Urothelium cell line (cell line): Measurements from ENCODE around the gene ATP11A.
"Not testable (repeated sequence)": the region's sequence is repeated elsewhere in the genome, so short reads cannot be mapped to it uniquely, and the experiment has no call there.

ENCODE experiments used
- DNase-seq: peaks from one replicate; pipeline ENCODE4 v3.0.0; 2011; ENCODE audit warnings: low spot score, mixed read lengths
- FAIRE-seq: peaks from 2 replicates; lab custom pipeline; 2011; peaks lifted over from hg19 to GRCh38; lab: Jason Lieb, UNC

Gene ATP11A

GRCh38 chr13:112708560-112709240 is 18.9 kb downstream of the ATP11A start:
- no peak for FAIRE-seq
- no peak for DNase-seq

DNA sequence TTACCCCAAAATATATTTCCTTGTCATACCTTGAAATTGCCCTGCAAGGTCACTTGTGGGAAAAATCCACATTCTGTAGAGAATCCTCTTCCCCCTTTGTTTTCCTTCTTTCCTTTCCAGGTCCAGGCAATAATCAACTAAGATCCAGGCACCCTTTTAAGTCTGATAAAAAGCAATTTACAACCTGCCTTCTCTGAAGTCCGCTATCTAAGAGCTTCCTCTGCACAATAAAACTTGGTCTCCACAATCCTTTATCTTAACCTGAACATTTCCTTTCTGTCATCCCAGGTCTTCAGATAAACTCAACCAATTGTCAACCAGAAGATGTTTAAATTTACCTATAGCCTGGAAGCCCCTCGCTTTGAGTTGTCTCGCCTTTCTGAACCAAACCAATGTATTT is 19.5 kb downstream of the ATP11A start:
- DNase-seq, FAIRE-seq: not testable (repeated sequence)

DNA sequence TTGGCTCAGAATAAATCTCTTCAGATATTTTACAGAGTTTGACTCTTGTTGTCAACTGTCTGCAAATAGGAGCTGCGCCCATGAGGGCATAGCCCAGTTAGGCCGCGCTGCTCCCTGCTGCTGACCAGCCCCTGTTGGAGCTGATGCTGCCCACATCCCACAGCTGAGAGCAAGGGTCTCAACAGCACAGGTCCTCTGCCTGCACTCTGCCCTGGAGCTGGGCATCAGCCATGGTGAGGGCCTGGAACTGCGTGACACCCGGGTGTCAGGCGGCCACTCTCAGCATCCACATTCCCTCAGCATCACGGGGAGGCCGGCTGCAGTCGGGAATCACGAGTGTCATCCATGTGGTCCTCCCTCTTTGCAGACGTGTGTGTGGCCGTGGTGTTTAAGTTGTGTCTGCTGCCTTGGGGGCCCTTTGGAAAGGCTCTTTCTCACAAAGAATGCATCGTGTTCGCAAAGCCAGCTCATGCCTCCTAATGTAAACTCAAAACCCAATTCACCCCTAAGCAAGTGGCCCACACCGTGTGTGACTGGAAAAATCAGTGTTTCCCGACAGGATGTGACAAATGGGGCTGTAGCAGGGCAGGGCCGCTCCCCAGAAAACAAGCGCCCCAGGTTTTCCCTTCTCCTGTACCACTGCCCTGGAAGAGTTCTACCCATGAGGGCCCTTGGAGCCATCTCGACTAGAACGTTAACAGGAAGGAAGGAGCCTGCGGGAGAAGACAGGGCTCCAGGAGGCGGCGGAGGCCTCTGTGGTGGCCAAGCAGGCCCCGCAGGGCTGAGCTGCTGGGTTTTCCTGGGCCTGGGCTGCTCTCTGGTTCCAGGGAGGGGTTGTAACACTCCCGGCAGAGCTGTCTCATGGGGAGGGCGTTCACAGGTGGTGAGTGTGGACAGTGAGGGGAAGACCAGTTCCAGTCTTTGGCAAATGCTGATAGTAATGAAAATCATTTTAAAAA is 20.3 kb downstream of the ATP11A start:
- no peak for DNase-seq
- FAIRE-seq, result no peak

DNA sequence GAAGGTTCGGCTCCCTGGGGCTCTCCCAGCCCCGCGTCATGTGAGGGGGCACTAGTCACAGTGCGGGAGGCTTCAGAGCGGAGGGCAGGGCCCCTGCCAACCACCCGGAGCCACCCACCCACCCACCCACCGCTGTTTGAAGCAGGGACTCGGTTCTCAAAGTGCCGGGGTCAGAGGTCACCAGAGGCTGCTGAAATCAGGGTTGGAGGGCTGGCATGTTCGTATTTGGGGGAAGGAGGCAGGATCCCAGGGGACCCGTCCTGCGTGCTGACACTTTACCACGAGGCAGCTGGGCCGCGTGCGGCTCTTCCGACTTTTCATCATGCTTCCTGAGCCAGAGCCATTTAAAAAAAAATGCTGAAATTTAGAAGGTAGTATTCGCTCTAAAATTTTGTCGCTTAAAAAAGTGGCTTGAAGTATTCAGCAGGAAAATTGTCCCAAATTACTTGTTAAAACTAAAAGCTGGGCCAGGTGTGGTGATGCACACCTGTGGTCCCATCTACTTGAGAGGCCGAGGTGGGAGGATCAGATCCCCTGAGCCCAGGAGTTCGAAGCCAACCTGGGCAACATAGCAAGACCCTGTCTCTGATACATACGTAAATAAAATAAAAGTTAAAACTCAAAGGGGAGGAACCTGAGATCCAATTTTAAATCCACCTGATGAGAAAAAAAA is 21.2 kb downstream of the ATP11A start:
- FAIRE-seq (no peak), DNase-seq (no peak)

DNA sequence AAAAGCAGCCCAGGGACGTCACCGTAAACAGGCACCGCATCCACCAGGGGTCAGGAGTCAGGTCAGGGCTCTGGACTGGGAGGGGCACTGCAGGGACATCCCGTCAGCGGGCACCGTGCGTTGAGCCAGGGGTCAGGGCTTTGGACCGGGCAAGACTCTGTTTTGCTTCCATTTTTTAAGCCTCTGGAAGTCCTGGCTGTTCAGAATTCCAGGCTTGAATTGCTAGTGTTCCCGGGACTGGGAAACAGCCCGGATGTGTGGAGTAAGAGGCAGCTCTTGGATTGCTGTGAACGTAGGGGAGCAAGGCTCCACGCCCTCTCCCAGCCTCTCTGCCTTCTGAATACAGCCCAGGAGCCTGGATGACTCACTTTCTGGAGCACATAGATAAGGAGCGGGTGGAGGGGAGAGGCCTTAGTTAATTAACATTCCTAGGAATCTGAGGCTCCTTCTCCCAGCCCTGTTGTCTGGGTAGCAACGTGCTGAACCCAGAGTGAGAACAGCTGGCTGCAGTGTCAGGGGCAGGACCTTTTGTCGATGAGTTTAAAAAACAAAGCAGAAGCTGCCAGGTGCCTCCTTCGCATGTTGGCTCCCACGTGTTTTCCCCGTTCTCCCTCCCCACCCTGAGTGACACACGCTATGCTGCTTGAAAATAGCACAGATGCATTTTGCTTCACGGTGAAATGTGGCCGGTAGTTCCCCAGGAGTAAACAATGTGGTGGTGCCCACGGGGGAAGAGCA is 21.9 kb downstream of the ATP11A start:
- FAIRE-seq, result peak; percentile 97
- DNase-seq, result peak; percentile 98

- no peak for FAIRE-seq
Measured at GRCh38 chr13:112712451-112713207, 22.8 kb downstream of the ATP11A start.

GRCh38 chr13:112713517-112714253 is 23.8 kb downstream of the ATP11A start:
- DNase-seq (no peak), FAIRE-seq (peak; percentile 88)

More at GRCh38 chr13:112712451-112713207, 22.8 kb downstream of the ATP11A start:
- DNase-seq, result no peak

DNA sequence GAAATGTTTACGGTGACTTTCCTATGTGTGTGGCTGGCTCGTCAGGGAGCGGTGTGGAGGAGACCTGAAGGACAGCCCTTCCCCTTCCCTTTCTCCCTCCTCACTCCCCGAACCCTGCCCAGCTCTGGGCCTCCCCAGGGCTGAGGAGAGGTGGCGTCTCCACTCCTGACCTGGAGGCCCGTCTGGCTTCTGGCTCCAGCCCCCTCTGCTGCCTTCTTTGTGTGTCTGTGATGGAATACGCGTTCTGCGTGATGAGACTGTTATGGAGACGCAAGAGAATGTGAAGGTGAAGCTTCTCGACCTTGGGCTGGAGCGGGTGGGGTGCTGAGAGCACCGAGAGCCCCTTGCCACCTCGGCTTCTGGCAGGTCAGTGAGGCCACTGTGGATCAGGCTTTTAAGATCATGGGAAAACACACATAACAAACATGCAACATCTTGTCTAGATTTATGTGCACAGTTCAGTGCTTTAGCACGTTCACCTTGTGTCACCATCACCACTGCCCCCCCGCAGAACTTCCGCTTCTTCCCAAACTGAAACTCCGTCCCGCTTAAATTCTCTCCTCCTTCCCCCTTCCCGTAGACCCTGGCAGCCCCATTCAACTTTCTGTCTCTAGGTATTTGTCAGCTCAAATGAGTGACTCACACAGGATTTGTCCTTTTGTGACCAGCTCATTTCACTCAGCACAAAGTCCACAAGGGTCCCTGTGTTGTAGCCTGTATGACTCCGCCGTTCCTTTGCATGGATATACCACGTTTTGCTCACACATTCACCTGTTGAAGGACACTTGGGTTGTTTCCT is 24.7 kb downstream of the ATP11A start:
- no peak for DNase-seq
- peak; percentile 65 for FAIRE-seq

DNA sequence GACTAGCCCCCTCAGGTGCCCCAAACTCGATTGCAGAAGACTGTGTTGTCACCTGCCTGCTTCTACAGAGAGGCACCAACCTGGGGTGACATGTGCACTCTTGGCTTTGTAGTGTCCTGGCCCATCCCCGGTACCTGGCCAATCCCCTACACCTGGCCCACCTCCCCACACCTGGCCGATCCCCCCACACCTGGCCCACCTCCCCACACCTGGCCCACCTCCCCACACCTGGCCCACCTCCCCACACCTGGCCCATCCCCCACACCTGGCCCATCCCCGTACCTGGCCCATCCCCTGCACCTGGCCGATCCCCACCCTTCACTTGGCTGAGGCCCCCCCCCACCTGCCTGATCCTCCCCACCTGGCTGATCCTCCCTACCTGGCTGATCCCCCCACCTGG is 25.4 kb downstream of the ATP11A start:
- FAIRE-seq, result peak; percentile 99
- DNase-seq, result no peak

- no peak for FAIRE-seq
- DNase-seq, result no peak
Measured at GRCh38 chr13:112715715-112716460, 26.1 kb downstream of the ATP11A start.

DNA sequence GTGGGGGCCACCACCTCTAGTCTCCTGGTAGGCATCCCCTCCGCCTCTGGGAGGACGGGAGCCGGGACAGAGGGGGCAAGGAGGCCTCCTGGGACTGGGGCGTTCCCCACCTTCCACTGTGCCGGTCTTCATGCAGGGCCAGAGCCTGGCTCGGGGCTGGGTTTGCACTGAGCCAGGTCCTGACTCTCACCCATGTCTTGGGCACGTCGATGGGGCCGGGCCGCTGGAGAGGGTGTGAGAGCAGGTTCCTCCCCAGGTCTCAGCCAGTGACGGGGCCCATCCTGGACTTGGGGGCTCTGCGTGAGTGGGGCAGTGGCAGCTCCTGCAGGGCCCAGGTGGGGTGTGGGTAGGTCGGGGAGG is 26.6 kb downstream of the ATP11A start:
- DNase-seq (no peak), FAIRE-seq (no peak)

GRCh38 chr13:112716841-112717520 is 27.1 kb downstream of the ATP11A start:
- DNase-seq (no peak), FAIRE-seq (no peak)

DNA sequence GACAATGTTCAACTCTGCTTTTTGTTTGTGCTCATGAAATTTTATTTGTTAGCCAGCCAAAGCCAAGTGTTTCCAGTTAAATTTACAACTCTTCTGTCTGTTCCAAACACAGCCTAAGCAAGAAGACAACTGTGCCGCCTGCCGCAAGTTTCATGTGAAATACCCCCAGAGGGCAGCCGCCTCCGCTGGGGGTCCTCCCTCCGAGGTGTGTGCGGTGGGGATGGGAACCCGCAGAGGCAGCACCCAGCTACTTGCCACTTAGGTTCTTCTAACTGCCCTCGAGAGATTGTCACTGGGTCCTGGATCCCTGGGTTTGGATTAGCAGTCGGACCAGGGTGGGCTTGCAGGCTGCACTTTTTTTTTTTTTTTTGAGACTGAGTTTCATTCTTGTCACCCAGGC is 28.5 kb downstream of the ATP11A start:
- FAIRE-seq (no peak), DNase-seq (no peak)

DNA sequence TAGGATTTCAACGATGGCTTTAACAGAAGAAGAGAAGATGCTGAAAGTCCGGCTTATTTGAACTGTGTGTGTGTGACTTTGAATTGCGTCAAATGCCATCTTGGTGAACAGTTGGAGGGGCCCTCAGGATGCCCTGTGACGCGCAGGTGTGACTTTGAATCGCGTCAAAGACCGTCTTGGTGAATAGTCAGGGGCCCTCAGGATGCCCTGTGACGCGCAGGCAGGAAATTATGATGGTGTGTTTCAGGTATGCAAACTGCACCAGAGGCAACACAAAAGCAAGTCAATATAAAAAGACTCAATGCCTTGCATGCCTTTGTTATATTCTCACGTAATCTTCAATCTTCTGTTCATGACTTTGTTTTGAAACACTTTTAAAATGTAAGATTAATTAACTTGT is 29.2 kb downstream of the ATP11A start:
- DNase-seq (no peak), FAIRE-seq (peak; percentile 20)

GRCh38 chr13:112719556-112719955 is 29.7 kb downstream of the ATP11A start:
- FAIRE-seq (no peak), DNase-seq (no peak)

- no peak for FAIRE-seq
Measured at GRCh38 chr13:112720251-112720650, 30.4 kb downstream of the ATP11A start.

DNA sequence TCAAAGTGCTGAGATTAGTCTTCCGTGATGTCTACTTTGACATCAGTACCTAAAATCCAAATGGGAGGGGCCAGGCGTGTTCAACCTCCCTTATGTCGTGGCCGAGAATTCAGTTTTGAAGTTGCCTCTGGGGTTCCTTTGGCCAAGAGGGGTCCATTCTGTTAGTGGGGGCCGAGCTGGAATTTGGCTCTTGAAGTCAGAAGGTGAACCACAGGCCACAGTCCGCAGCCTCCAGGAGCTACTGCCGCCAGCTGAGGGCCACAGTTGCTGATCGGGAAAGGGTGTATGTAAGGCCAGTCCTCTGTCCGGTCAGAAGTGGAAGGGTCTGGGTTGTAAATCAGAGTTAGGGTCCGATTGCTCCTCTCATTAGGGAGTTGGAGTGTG is 31.0 kb downstream of the ATP11A start:
- FAIRE-seq, result no peak

More at GRCh38 chr13:112720251-112720650, 30.4 kb downstream of the ATP11A start:
- no peak for DNase-seq

More for the DNA sequence above, 31.0 kb downstream of the ATP11A start:
- DNase-seq, result no peak
